HG03521 (cell line): ENCODE measurements around the gene PDE4D.

Experiments used
- ATAC-seq: cut with Tn5 transposase; IDR thresholded peaks from one replicate; pipeline ENCODE4 v1.9.1; 2021; ENCODE audit warnings: mild to moderate bottlenecking, moderate library complexity; ENCODE audit not compliant: unreplicated experiment

PDE4D gene

GRCh38 chr5:59893429-59894227 lies at the start of gene PDE4D:
TSS of gene PDE4D (minus strand) at chr5:59893726.
- no peak for ATAC-seq

GRCh38 chr5:59937633-59938032 lies 44.1 kb upstream of the PDE4D start:
- ATAC-seq, result no peak

GRCh38 chr5:59923465-59923864 lies 29.9 kb upstream of the PDE4D start:
- no peak for ATAC-seq

- no peak for ATAC-seq
Measured at GRCh38 chr5:59922220-59922619, 28.7 kb upstream of the PDE4D start.

- no peak for ATAC-seq
Measured at GRCh38 chr5:59921816-59922215, 28.3 kb upstream of the PDE4D start.

- no peak for ATAC-seq
Measured at GRCh38 chr5:59919484-59919883, 26.0 kb upstream of the PDE4D start.

GRCh38 chr5:59917121-59917520 lies 23.6 kb upstream of the PDE4D start:
- ATAC-seq, result no peak

- ATAC-seq, result no peak
Measured at GRCh38 chr5:59905188-59905587, 11.7 kb upstream of the PDE4D start.

- no peak for ATAC-seq
Measured at GRCh38 chr5:59897075-59897474, 3.5 kb upstream of the PDE4D start.

GRCh38 chr5:59891962-59892643 lies 1.4 kb downstream of the PDE4D start:
- no peak for ATAC-seq

GRCh38 chr5:59887274-59887673 lies 6.3 kb downstream of the PDE4D start:
- ATAC-seq, result no peak

- ATAC-seq, result no peak
Measured at GRCh38 chr5:59874675-59875074, 18.9 kb downstream of the PDE4D start.

GRCh38 chr5:59873113-59873512 lies 20.4 kb downstream of the PDE4D start:
- no peak for ATAC-seq

- ATAC-seq, result no peak
Measured at GRCh38 chr5:59866661-59867060, 26.9 kb downstream of the PDE4D start.

- ATAC-seq, result no peak
Measured at GRCh38 chr5:59864718-59865117, 28.8 kb downstream of the PDE4D start.

- no peak for ATAC-seq
Measured at GRCh38 chr5:59863777-59864176, 29.7 kb downstream of the PDE4D start.

- ATAC-seq, result no peak
Measured at GRCh38 chr5:59856358-59856757, 37.2 kb downstream of the PDE4D start.

GRCh38 chr5:59850766-59851165 lies 42.8 kb downstream of the PDE4D start:
- ATAC-seq, result no peak

GRCh38 chr5:59847586-59847985 lies 45.9 kb downstream of the PDE4D start:
- no peak for ATAC-seq

- no peak for ATAC-seq
Measured at GRCh38 chr5:59845730-59846129, 47.8 kb downstream of the PDE4D start.

GRCh38 chr5:59843511-59844213 lies 49.9 kb downstream of the PDE4D start:
- ATAC-seq, result no peak

GRCh38 chr5:59842999-59843398 lies 50.5 kb downstream of the PDE4D start:
- ATAC-seq, result no peak
